ENCODE results near the gene KRTAP5-11. TPM values are rescaled to one million over a fixed set of nuclear protein-coding genes. Genes with fewer than 3 reads are reported as not detected.

KRTAP5-11 gene
- total and polyA plus RNA-seq, 2 donors (not counting 1 experiment from before 2014, with no cell fraction given): not detected

- 87% methylated on average over 3 of the region's 4 CpGs for WGBS (ENCODE audit: insufficient coverage)
- POLR2A ChIA-PET: no interaction called here
- H3K27ac Mint-ChIP-seq: no peak overlapping the region
These were observed 18.2 kb downstream of the KRTAP5-11 start for GRCh38 chr11:71564430-71564829.

GRCh38 chr11:71563406-71563805 is 19.3 kb downstream of the KRTAP5-11 start:
- H3K27me3 Mint-ChIP-seq: peaks cover 45% of the 10 kb centered on the region
- WGBS (ENCODE audit: insufficient coverage): 10% methylated on average over 7 of the region's 8 CpGs
- H3K9me3 Mint-ChIP-seq (ENCODE audit: insufficient read depth): peaks cover 2% of the 10 kb centered on the region
- no peaks in the 10 kb centered on the region for H3K79me2 ChIP-seq (ENCODE audit: control insufficient read depth, insufficient read depth, low read length)
- H3K4me3 Mint-ChIP-seq: no peak overlapping the region
- CTCF ChIA-PET: interaction anchor here (0.8 to 1.6 kb wide), 3 partner anchors 14 to 115 kb away, joined by 3 to 6 read pairs (median 3); partner anchors contain the start of gene DHCR7
- H3K4me1 ChIP-seq (ENCODE audit: control insufficient read depth in 2 of 2, insufficient read depth in 2 of 2, low read length in 2 of 2): peaks cover 0 to 4% of the 10 kb centered on the region in 2 donors
- H3K4me2 ChIP-seq (replicated peaks; ENCODE audit: low read depth, low read length, poor library complexity, severe bottlenecking): no peak overlapping the region
- H2AFZ ChIP-seq (ENCODE audit: insufficient read depth, low read depth, low read length, poor library complexity, severe bottlenecking): no peak overlapping the region
- H3K27ac ChIP-seq (ENCODE audit: low read length in 2 of 2): no peak overlapping the region
- ATAC-seq (ENCODE audit: low read depth): no peak
- H3K4me3 ChIP-seq (ENCODE audit: control extremely low read depth in 1 of 5, extremely low read depth in 1 of 5, insufficient read depth in 1 of 5, low read depth in 2 of 5, low read length in 4 of 5): no peak overlapping the region
- H3K9me3 ChIP-seq (ENCODE audit: control extremely low read depth in 1 of 3, control insufficient read depth in 2 of 3, insufficient read depth in 1 of 3, low read length in 2 of 3): no peaks in the 10 kb centered on the region
- H4K20me1 ChIP-seq (ENCODE audit: control insufficient read depth, insufficient read depth, low read length, poor library complexity, severe bottlenecking): no peaks in the 10 kb centered on the region
- POLR2A ChIA-PET: no interaction called here
- H3K27me3 ChIP-seq (replicated peaks in 1 of 4; ENCODE audit: control extremely low read depth in 1 of 4, control insufficient read depth in 3 of 4, insufficient read depth in 4 of 4, low read length in 3 of 4): peaks cover 0 to 16% (median 11%) of the 10 kb centered on the region in 4 experiments
- H3K4me1 Mint-ChIP-seq: no peaks in the 10 kb centered on the region
- TF ChIP-seq EZH2 (IDR thresholded peaks at IDR 0.05; ENCODE audit: borderline replicate concordance, insufficient read depth, low read depth, low read length, poor library complexity, severe bottlenecking): no peak
- peak; percentile 14 for TF ChIP-seq CTCF (IDR thresholded peaks at IDR 0.05)
- no peaks in the 10 kb centered on the region for H3K36me3 ChIP-seq (replicated peaks in 1 of 2; ENCODE audit: control extremely low read depth in 1 of 2, control insufficient read depth in 1 of 2, extremely low read depth in 1 of 2, insufficient read depth in 2 of 2, low read length in 1 of 2)
- intact Hi-C loops (cut with micrococcal nuclease): loop anchor here (1.0 kb wide), 1 partner anchor 37 kb away; no protein-coding TSS in a partner anchor
- H3K9ac ChIP-seq (ENCODE audit: low read length): no peak overlapping the region
- DNase-seq: peak; percentile 41
- H3K27ac Mint-ChIP-seq: no peak overlapping the region

More at GRCh38 chr11:71564430-71564829, 18.2 kb downstream of the KRTAP5-11 start:
- Histone ChIP-seq H3K4me2 (replicated peaks; ENCODE audit: low read depth, low read length, poor library complexity, severe bottlenecking) (no peak overlapping the region), H2AFZ (ENCODE audit: insufficient read depth, low read depth, low read length, poor library complexity, severe bottlenecking) (no peak overlapping the region), H4K20me1 (ENCODE audit: control insufficient read depth, insufficient read depth, low read length, poor library complexity, severe bottlenecking) (no peaks in the 10 kb centered on the region), H3K27ac (ENCODE audit: low read length in 2 of 2) (no peak overlapping the region), H3K27me3 (replicated peaks in 1 of 4; ENCODE audit: control extremely low read depth in 1 of 4, control insufficient read depth in 3 of 4, insufficient read depth in 4 of 4, low read length in 3 of 4) (peaks cover 0 to 16% (median 10%) of the 10 kb centered on the region in 4 experiments), H3K4me1 (ENCODE audit: control insufficient read depth in 2 of 2, insufficient read depth in 2 of 2, low read length in 2 of 2) (peaks cover 0 to 4% of the 10 kb centered on the region in 2 donors), H3K36me3 (replicated peaks in 1 of 2; ENCODE audit: control extremely low read depth in 1 of 2, control insufficient read depth in 1 of 2, extremely low read depth in 1 of 2, insufficient read depth in 2 of 2, low read length in 1 of 2) (no peaks in the 10 kb centered on the region), H3K9ac (ENCODE audit: low read length) (no peak overlapping the region), H3K9me3 (ENCODE audit: control extremely low read depth in 1 of 3, control insufficient read depth in 2 of 3, insufficient read depth in 1 of 3, low read length in 2 of 3) (no peaks in the 10 kb centered on the region), H3K4me3 (ENCODE audit: control extremely low read depth in 1 of 5, extremely low read depth in 1 of 5, insufficient read depth in 1 of 5, low read depth in 2 of 5, low read length in 4 of 5) (no peak overlapping the region), H3K79me2 (ENCODE audit: control insufficient read depth, insufficient read depth, low read length) (no peaks in the 10 kb centered on the region)
- CTCF ChIA-PET: interaction anchor here (1.6 kb wide), 1 partner anchor 15 kb away, joined by 3 read pairs; no protein-coding TSS in a partner anchor
- H3K4me1 Mint-ChIP-seq: no peaks in the 10 kb centered on the region
- peaks cover 45% of the 10 kb centered on the region for H3K27me3 Mint-ChIP-seq
- ATAC-seq (ENCODE audit: low read depth) (no peak), DNase-seq (no peak)
- intact Hi-C loops (cut with micrococcal nuclease): no loop called here
- no peak overlapping the region for H3K4me3 Mint-ChIP-seq
- H3K9me3 Mint-ChIP-seq (ENCODE audit: insufficient read depth): peaks cover 2% of the 10 kb centered on the region
- TF ChIP-seq EZH2 (IDR thresholded peaks at IDR 0.05; ENCODE audit: borderline replicate concordance, insufficient read depth, low read depth, low read length, poor library complexity, severe bottlenecking) (no peak), CTCF (IDR thresholded peaks at IDR 0.05) (no peak)

Data from B cell (primary cell).